ENCODE results near the gene DIP2C. TPM values are rescaled to one million over a fixed set of nuclear protein-coding genes. Genes with fewer than 3 reads are reported as not detected.

DIP2C gene
- total RNA-seq, 2 donors from 2014 or later: 12.3 to 41.8 TPM

- no peaks in the 10 kb centered on the region for H3K36me3 ChIP-seq
- DNase-seq (ENCODE audit: low spot score): no peak
- H3K27me3 ChIP-seq (replicated peaks; ENCODE audit: insufficient read depth): no peaks in the 10 kb centered on the region
- H3K9me3 ChIP-seq: no peaks in the 10 kb centered on the region
- no peak for TF ChIP-seq POLR2A (IDR thresholded peaks at IDR 0.05)
- TF ChIP-seq POLR2AphosphoS5 (IDR thresholded peaks at IDR 0.05): no peak
- TF ChIP-seq CTCF (IDR thresholded peaks at IDR 0.05): no peak
- H3K27ac ChIP-seq: no peak overlapping the region
- no peak overlapping the region for H3K4me3 ChIP-seq
- H3K4me1 ChIP-seq (replicated peaks): no peaks in the 10 kb centered on the region
- WGBS: 89% methylated on average over 15 of the region's 15 CpGs
- intact Hi-C loops (cut with DNase I): no loop called here
Measured at GRCh38 chr10:260819-261429, 428.5 kb downstream of the DIP2C start.

DNA sequence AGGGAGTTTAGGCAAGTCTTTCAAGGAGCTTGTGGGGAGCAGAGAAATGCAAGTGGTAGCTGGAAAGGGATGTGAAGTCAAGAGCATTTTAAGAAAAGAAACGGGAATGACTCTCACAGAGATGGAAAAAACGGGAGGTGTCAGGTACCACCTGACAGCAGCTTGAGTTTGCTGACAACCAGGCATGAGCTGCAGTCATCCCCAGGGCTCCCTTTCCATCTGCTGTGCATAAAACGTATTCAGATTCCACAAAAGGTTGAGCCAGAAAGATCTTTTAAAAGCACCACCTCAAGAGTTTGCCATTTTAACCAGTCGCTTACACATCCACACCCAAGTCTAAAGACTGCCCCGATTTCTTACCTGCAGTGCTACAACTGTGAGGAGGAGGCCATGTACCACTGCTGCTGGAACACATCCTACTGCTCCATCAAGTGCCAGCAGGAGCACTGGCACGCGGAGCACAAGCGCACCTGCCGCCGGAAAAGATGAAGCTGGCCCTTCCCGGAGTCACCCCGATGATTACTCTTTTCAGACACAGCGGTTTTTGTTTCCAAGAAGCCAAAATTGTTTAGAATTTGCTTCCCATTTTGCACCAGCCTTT lies 437.4 kb downstream of the DIP2C start:
- Histone ChIP-seq H3K27ac (no peak overlapping the region), H3K4me3 (no peak overlapping the region), H3K36me3 (peaks cover 0 to 2% of the 10 kb centered on the region in 2 donors), H3K27me3 (replicated peaks; ENCODE audit: insufficient read depth) (no peaks in the 10 kb centered on the region), H3K9me3 (no peaks in the 10 kb centered on the region), H3K4me1 (replicated peaks) (no peaks in the 10 kb centered on the region)
- TF ChIP-seq CTCF (IDR thresholded peaks at IDR 0.05) (no peak), POLR2A (IDR thresholded peaks at IDR 0.05) (no peak), POLR2AphosphoS5 (IDR thresholded peaks at IDR 0.05) (no peak)
- no peak for DNase-seq (ENCODE audit: low spot score)
- intact Hi-C loops (cut with DNase I): no loop called here
- 91% methylated on average over 13 of the region's 13 CpGs for WGBS

GRCh38 chr10:248307-248706 lies 441.2 kb downstream of the DIP2C start:
- no peak for TF ChIP-seq POLR2AphosphoS5 (IDR thresholded peaks at IDR 0.05)
- no peak for TF ChIP-seq CTCF (IDR thresholded peaks at IDR 0.05)
- no peak for TF ChIP-seq POLR2A (IDR thresholded peaks at IDR 0.05)
- Histone ChIP-seq H3K27me3 (replicated peaks; ENCODE audit: insufficient read depth) (no peaks in the 10 kb centered on the region), H3K9me3 (no peaks in the 10 kb centered on the region), H3K4me3 (no peak overlapping the region), H3K36me3 (peaks cover 0 to 4% of the 10 kb centered on the region in 2 donors), H3K4me1 (replicated peaks) (no peaks in the 10 kb centered on the region), H3K27ac (no peak overlapping the region)
- DNase-seq (ENCODE audit: low spot score): no peak
- intact Hi-C loops (cut with DNase I): no loop called here
- WGBS: 89% methylated on average over 15 of the region's 15 CpGs

- no peak overlapping the region for H3K27ac ChIP-seq
- 95% methylated on average over 4 of the region's 4 CpGs for WGBS
- H3K27me3 ChIP-seq (replicated peaks; ENCODE audit: insufficient read depth): no peaks in the 10 kb centered on the region
- no peaks in the 10 kb centered on the region for H3K9me3 ChIP-seq
- peaks cover 0 to 4% of the 10 kb centered on the region in 2 donors for H3K36me3 ChIP-seq
- H3K4me1 ChIP-seq (replicated peaks): no peaks in the 10 kb centered on the region
- TF ChIP-seq POLR2AphosphoS5 (IDR thresholded peaks at IDR 0.05) (no peak), CTCF (IDR thresholded peaks at IDR 0.05) (no peak), POLR2A (IDR thresholded peaks at IDR 0.05) (no peak)
- H3K4me3 ChIP-seq: no peak overlapping the region
- intact Hi-C loops (cut with DNase I): no loop called here
- DNase-seq (ENCODE audit: low spot score): no peak
Measured at GRCh38 chr10:247480-247879, 442.0 kb downstream of the DIP2C start.

DNA sequence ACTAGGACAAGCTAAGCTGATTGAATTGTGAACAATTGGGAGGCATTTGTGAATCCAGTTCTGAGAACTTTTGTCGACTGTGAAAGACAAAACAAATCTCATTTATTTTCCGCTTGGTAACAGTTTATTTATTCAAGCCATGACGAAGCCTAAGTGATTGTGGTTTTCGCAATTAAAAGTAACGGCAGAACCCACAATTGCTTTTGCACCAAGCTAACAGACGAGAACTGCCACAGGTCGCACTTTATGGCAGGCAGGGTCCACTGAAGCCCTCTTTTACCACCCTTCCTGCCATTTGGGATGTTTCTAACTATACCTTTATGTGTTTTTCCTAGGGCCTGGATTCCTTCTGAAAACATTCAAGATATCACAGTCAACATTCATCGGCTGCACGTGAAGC lies 443.0 kb downstream of the DIP2C start:
- TF ChIP-seq POLR2A (IDR thresholded peaks at IDR 0.05) (no peak), POLR2AphosphoS5 (IDR thresholded peaks at IDR 0.05) (no peak), CTCF (IDR thresholded peaks at IDR 0.05) (no peak)
- DNase-seq (ENCODE audit: low spot score): no peak
- intact Hi-C loops (cut with DNase I): no loop called here
- Histone ChIP-seq H3K27ac (no peak overlapping the region), H3K27me3 (replicated peaks; ENCODE audit: insufficient read depth) (no peaks in the 10 kb centered on the region), H3K36me3 (peaks cover 0 to 4% of the 10 kb centered on the region in 2 donors), H3K4me3 (no peak overlapping the region), H3K4me1 (replicated peaks) (no peaks in the 10 kb centered on the region), H3K9me3 (no peaks in the 10 kb centered on the region)
- WGBS: 81% methylated on average over 9 of the region's 9 CpGs

Data from prostate gland (tissue), 2 donors.